Measurements from ENCODE around the gene CEND1.
A peak's percentile ranks its signal among the peaks of the same experiment; 100 is the strongest.

The CEND1 gene

DNA sequence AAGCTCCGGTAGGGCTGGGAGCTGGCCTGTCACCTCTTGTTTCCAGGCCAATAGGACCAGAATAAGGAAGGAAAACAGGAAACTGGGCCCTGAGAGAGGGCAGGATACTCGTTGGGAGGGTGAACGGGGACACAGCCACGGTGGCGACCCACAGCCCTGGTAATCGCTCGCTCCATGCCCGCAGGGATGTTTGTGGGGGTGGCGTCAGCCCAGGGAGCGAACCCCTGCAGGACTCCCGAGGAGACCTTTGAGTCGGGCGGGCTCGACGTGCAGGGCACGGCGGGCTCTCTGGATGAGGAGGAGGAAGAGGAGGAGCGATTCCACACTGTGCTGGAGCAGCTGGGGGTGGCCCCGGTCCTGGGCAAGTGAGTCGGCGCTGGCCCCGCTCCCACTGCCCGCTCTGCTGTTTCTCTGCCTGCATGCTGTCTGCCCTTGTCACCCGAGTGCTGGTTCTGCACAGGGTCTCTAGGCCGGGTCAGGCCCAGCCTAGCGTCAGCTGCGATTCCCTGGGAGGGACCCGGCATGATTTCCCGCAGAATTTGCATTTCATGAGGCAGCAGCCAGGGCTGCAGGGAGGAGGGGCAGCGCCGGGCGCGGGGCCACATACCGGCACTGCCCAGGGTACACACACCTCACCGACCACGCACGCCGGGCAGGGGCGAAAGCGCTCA is 39.4 kb upstream of the CEND1 start:
- Mint-ChIP-seq H3K9me3 (no peaks in the 10 kb centered on the region), H3K27me3 (ENCODE audit: low read depth, poor library complexity) (peaks cover 72% of the 10 kb centered on the region), H3K4me3 (peak overlapping the region; percentile 67), H3K27ac (no peak overlapping the region), H3K36me3 (ENCODE audit: low read depth) (peaks cover 7% of the 10 kb centered on the region), H3K4me1 (peaks cover 43% of the 10 kb centered on the region)
- TF ChIP-seq CTCF (IDR thresholded peaks at IDR 0.05), result no peak
- no peak for DNase-seq

- H3K36me3 Mint-ChIP-seq (ENCODE audit: low read depth), result peaks cover 7% of the 10 kb centered on the region
- H3K4me3 Mint-ChIP-seq, result peak overlapping the region; percentile 68
- peaks cover 72% of the 10 kb centered on the region for H3K27me3 Mint-ChIP-seq (ENCODE audit: low read depth, poor library complexity)
- H3K4me1 Mint-ChIP-seq, result peaks cover 37% of the 10 kb centered on the region
- no peak for DNase-seq
- no peak overlapping the region for H3K27ac Mint-ChIP-seq
- no peaks in the 10 kb centered on the region for H3K9me3 Mint-ChIP-seq
- no peak for TF ChIP-seq CTCF (IDR thresholded peaks at IDR 0.05)
These were observed 38.8 kb upstream of the CEND1 start for GRCh38 chr11:828506-829175.

- H3K4me3 Mint-ChIP-seq, result peak within 1 kb of the TSS; percentile 69
- no peak for TF ChIP-seq CTCF (IDR thresholded peaks at IDR 0.05)
- H3K36me3 Mint-ChIP-seq (ENCODE audit: low read depth), result peaks cover 8% of the 10 kb centered on the region
- no peak within 1 kb of the TSS for H3K27ac Mint-ChIP-seq
- H3K9me3 Mint-ChIP-seq, result no peaks in the 10 kb centered on the region
- peaks cover 72% of the 10 kb centered on the region for H3K27me3 Mint-ChIP-seq (ENCODE audit: low read depth, poor library complexity)
- no peak for DNase-seq
- peaks cover 36% of the 10 kb centered on the region for H3K4me1 Mint-ChIP-seq
These were observed 38.0 kb upstream of the CEND1 start, which contains the start of gene CRACR2B for GRCh38 chr11:827897-828192. Gene CRACR2B (plus strand): TSS chr11:827919. CDS start chr11:828608, 689 bp downstream.

DNA sequence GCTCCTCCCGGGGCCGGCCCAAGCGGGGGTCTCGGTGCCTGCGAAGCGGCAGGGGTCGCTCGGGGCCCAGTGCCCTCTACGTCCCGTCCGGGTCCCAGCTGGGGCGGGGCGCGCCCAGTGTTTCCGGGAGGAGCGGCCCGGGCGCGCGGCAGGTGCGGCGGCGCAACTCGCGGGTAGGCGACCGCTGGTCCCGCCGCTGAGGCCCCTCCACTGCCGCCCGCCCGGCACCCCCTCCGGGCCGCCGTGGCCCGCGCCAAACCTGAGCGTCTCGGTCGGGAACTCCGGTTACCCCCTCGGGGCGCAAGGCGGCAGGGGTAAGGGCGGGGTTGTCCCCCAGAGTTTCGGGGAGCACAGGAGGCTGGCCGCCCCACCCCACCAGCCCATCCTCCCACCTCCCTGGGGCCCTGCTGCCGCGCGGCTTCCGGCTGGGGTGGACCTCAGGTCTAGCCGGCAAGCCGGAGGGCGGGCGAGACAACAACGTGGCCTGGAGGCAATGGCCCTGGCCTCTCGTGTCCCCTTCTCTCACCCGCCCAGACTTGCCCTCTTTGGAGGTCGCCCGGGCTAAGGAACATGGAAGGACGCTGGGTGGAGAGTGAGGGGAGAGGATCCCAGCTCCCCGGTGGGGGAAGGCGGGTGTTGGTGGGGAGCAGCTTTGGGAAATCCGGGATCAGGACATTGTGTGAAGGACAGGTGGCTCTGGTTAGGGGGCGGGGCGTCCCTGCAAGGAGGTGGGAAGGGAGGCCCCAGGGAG is 37.4 kb upstream of the CEND1 start:
- Mint-ChIP-seq H3K27ac (no peak overlapping the region), H3K27me3 (ENCODE audit: low read depth, poor library complexity) (peaks cover 70% of the 10 kb centered on the region), H3K4me1 (peaks cover 34% of the 10 kb centered on the region), H3K4me3 (peak overlapping the region; percentile 68), H3K36me3 (ENCODE audit: low read depth) (peaks cover 13% of the 10 kb centered on the region), H3K9me3 (no peaks in the 10 kb centered on the region)
- TF ChIP-seq CTCF (IDR thresholded peaks at IDR 0.05), result no peak
- DNase-seq, result peak; percentile 65

GRCh38 chr11:826836-827145 is 36.9 kb upstream of the CEND1 start:
- TF ChIP-seq CTCF (IDR thresholded peaks at IDR 0.05), result no peak
- DNase-seq, result no peak
- peak overlapping the region; percentile 69 for H3K4me3 Mint-ChIP-seq
- H3K27me3 Mint-ChIP-seq (ENCODE audit: low read depth, poor library complexity), result peaks cover 65% of the 10 kb centered on the region
- H3K36me3 Mint-ChIP-seq (ENCODE audit: low read depth), result peaks cover 14% of the 10 kb centered on the region
- H3K4me1 Mint-ChIP-seq, result peaks cover 29% of the 10 kb centered on the region
- H3K27ac Mint-ChIP-seq, result no peak overlapping the region
- H3K9me3 Mint-ChIP-seq, result no peaks in the 10 kb centered on the region

Data from nephron progenitor cell (in vitro differentiated cells).